GM18526 (cell line): ENCODE measurements around the gene ARID5A.
A peak's percentile ranks its signal among the peaks of the same experiment; 100 is the strongest.

Source experiments
- POLR2A ChIP-seq: IDR thresholded peaks from 3 replicates; pipeline ENCODE4 v1.6.1; 2011; ENCODE audit not compliant: insufficient read length; ENCODE audit errors: extremely low read depth

Gene ARID5A

GRCh38 chr2:96553176-96553956 lies 16.8 kb downstream of the ARID5A start:
- peak; percentile 13 for TF ChIP-seq POLR2A

GRCh38 chr2:96553957-96554292 lies 17.4 kb downstream of the ARID5A start:
- TF ChIP-seq POLR2A: peak; percentile 1

- TF ChIP-seq POLR2A: peak; percentile 10
Measured at GRCh38 chr2:96554293-96555145, 18.0 kb downstream of the ARID5A start.

DNA sequence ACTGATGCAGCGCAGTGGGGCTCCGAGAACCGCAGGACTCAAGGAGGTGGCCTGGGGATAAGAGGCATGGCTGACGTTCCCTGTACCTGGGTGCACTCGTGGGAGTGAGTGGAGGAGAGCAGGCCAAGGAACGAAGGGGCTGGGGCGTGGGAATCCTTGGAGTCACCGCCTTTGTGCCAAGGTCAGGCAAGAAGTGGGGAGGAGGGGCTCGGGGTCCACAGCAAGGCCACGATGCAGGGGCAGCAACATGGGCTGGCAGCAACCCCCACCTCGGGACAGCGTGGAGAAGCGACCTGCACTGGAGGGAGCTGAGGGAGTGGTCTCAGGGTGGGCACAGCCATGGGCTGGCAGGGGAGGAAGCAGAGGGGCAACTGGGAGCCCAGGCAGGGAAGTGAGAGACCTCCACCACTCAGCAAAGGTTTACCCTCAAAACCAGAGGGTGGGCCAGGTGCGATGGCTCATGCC lies 18.6 kb downstream of the ARID5A start:
- TF ChIP-seq POLR2A: no peak

DNA sequence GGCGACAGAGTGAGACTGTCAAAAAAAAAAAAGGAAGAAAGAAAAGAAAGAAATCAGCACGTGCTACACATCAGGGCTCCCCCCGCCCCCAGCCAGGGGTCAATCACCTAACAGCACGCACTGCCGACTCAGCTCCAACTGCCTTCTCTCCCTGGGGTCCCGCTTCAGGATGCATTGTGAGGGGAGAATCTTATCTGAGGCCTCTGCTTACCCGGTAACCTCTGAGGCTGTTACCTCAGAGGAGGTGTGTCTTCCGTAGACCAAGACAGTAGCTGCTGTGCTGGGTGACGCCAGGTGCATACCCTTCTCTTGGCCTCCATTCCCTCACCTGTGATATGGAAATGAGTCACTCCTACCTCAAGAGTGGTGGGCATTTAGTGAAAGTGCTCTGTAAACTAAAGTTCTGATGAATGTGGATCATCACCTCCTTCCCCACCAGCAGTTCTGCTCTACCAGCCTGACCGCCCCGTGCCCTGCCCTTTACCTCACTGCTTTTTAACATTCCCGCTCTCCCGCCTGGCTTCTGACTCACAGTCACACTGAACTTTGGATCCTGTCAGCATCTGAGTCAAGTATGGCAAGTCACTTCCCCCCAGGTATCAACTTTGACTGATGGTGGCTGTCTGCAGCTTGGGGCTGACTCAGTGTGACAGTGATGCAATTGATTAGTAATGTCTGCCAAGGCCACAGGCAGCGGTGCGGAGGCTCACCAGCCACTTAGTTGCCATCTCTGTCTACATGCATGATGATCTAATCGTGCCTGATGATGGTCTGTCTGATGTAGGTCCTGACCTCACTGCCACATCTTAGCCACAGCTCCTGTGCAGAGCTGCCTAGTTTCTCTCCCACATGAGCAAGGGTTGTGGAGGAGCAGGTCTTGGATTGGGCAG lies 20.1 kb downstream of the ARID5A start:
- no peak for TF ChIP-seq POLR2A

- no peak for TF ChIP-seq POLR2A
Measured at GRCh38 chr2:96558061-96558460, 21.5 kb downstream of the ARID5A start.

DNA sequence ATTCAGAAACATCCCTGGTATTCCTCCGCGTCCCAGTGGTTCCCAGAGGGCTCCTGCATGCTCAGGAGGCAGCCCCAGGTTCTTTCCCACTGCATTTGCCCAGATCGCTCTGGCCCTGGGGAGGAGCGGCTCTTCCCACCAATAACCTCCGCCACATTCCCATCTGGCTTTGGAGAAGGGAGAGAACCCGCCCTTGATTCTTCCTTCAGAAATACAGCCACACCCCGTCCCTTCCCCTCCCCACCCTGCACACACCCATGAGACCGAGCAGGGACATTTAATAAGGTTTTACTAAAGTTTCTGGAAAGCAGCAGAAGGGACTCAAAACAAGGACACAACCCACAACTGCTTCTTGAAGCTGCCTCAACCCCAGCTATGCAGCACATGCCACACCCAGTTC lies 21.9 kb downstream of the ARID5A start:
- no peak for TF ChIP-seq POLR2A

DNA sequence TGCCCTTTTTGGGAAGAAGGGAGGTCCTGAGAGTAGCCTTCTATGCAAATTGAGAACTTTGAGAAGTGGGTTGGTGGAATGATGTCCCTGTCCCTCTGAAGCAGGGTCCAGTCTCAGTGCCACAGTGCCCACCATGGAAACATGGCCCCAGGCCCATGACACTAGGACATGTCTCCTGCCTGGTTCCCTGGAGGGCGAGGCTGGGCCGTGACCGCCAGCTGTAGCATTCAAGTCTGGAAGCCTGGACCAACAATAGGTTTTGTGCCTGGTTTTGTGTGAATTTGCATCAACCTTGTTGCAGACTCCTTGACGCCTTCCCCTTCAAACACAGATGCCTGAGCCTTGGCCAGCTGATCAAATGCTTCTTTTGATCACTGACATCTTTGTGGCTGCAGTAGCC lies 27.5 kb downstream of the ARID5A start:
- no peak for TF ChIP-seq POLR2A

- TF ChIP-seq POLR2A: no peak
Measured at GRCh38 chr2:96564563-96564962, 28.0 kb downstream of the ARID5A start.

GRCh38 chr2:96565111-96565510 lies 28.6 kb downstream of the ARID5A start:
- no peak for TF ChIP-seq POLR2A

DNA sequence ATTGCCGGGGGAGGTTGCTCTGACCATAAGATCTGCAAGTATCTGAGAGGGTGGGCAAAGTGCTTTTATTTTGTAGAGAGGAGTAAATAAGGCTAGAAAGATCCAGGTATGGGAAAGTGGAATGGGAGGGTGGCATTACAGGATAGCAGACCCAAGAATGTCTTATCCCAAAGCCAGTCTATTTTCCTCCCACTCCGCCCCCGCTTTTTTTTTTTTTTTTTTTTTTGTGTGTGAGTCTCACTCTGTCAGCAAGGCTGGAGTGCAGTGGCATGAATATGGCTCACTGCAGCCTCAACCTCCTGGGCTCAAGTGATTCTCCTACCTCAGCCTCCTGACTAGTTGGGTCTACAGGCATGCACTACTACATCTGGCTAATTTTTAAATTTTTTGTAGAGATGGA lies 31.5 kb downstream of the ARID5A start:
- TF ChIP-seq POLR2A: no peak

DNA sequence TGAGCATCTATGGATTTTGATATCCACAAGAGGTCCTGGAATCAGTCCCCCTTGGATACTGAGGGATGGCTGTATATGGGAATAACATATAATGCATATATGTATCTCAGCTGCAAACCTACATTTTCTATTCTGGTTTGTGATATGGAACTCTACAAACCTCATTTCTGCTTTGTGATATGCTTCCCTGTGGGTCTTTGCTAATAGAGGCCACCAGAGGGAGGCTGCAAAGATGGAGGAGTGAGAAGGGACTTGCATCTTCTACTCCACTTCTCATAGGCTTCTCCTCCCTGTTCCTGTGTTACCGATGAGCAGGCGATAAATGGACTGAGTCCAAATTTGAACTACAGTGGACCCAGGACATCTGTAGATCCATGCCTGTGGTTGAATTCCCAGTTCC lies 37.8 kb downstream of the ARID5A start:
- no peak for TF ChIP-seq POLR2A

DNA sequence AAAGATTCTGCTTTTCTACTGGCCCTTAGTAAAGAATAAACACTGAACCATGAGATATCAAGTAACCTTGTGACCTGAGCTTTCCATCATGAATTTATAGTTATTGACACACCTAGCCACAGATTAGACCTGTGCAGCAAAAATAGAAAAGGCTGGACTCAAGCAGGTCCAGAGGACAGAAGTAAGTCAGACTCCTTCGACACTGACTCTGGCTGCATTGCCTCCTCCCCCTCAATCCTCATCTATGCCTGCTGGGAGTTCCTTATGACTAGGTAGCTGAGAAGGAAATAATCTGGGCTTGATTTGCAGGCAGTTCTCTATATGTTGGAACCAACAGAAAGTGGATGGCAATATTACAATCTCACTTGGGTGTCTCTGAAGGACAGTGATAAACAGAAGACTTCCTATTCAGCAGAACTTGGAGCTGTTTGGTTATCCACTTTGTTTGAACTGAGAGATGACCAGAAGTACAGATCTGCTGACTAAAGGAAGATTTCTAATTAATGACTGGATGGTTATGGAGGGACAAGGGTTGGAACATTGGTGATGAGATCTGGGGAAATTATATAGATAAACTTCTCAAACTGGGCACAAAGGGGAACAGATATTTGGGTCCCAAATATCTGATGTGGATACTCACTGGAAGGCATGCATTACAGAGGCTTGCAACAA lies 39.4 kb downstream of the ARID5A start:
- no peak for TF ChIP-seq POLR2A

GRCh38 chr2:96577501-96577900 lies 40.9 kb downstream of the ARID5A start:
- no peak for TF ChIP-seq POLR2A

DNA sequence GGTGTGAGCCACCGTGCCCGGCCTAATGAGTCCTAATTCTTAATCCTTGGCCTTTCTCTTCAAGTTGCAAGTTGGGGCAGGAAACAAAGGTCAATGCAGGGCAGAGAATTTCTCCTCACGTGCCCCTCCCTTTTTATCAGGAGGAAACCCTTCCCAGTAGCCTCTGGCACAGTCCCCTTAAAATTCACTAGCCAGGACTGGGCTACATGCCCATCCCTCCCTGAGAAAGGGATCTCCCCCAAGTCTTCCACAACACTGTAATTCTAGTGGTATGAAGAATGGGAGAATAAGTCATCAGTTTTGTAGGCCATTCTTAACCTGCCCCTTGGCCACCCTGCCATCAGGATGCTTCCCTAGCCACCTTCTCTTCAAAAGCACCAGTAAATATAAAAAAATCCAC lies 42.2 kb downstream of the ARID5A start:
- TF ChIP-seq POLR2A: no peak

- no peak for TF ChIP-seq POLR2A
Measured at GRCh38 chr2:96579422-96579821, 42.9 kb downstream of the ARID5A start.
